ENCODE results near the gene FRMD4B. TPM values are rescaled to one million over a fixed set of nuclear protein-coding genes. Genes with fewer than 3 reads are reported as not detected.

The FRMD4B gene
- total RNA-seq, 1 donor from 2014 or later, result 78.0 TPM

GRCh38 chr3:69417541-69418078 lies 31.7 kb upstream of the FRMD4B start:
- H3K4me1 Mint-ChIP-seq (ENCODE audit: low read depth), result peaks cover 5% of the 10 kb centered on the region
- H3K9me3 Mint-ChIP-seq, result no peaks in the 10 kb centered on the region
- intact Hi-C loops (cut with micrococcal nuclease), result no loop called here
- no peak overlapping the region for H3K27ac Mint-ChIP-seq
- no peak for DNase-seq (ENCODE audit: low spot score)
- no peak overlapping the region for H3K4me3 Mint-ChIP-seq (ENCODE audit: low read depth)
- H3K27me3 Mint-ChIP-seq (ENCODE audit: low read depth), result peaks cover 8% of the 10 kb centered on the region
- no peaks in the 10 kb centered on the region for H3K36me3 Mint-ChIP-seq (ENCODE audit: low read depth)

- Mint-ChIP-seq H3K36me3 (ENCODE audit: low read depth) (no peaks in the 10 kb centered on the region), H3K27ac (no peak overlapping the region), H3K27me3 (ENCODE audit: low read depth) (peaks cover 11% of the 10 kb centered on the region), H3K9me3 (no peaks in the 10 kb centered on the region), H3K4me3 (ENCODE audit: low read depth) (no peak overlapping the region), H3K4me1 (ENCODE audit: low read depth) (peaks cover 13% of the 10 kb centered on the region)
- DNase-seq (ENCODE audit: low spot score), result no peak
- intact Hi-C loops (cut with micrococcal nuclease), result no loop called here
Observed at GRCh38 chr3:69413551-69414207, 27.8 kb upstream of the FRMD4B start.

- Mint-ChIP-seq H3K27ac (no peak overlapping the region), H3K4me3 (ENCODE audit: low read depth) (no peak overlapping the region), H3K36me3 (ENCODE audit: low read depth) (no peaks in the 10 kb centered on the region), H3K9me3 (no peaks in the 10 kb centered on the region), H3K27me3 (ENCODE audit: low read depth) (peaks cover 12% of the 10 kb centered on the region), H3K4me1 (ENCODE audit: low read depth) (peaks cover 10% of the 10 kb centered on the region)
- intact Hi-C loops (cut with micrococcal nuclease), result loop anchor here (2.0 kb wide), 1 partner anchor 105 kb away; no protein-coding TSS in a partner anchor
- DNase-seq (ENCODE audit: low spot score), result no peak
Observed at GRCh38 chr3:69411346-69411745, 25.5 kb upstream of the FRMD4B start.

- peak; percentile 49 for DNase-seq (ENCODE audit: low spot score)
- Mint-ChIP-seq H3K27me3 (ENCODE audit: low read depth) (peaks cover 13% of the 10 kb centered on the region), H3K4me3 (ENCODE audit: low read depth) (no peak overlapping the region), H3K4me1 (ENCODE audit: low read depth) (peaks cover 10% of the 10 kb centered on the region), H3K27ac (no peak overlapping the region), H3K9me3 (no peaks in the 10 kb centered on the region), H3K36me3 (ENCODE audit: low read depth) (no peaks in the 10 kb centered on the region)
- intact Hi-C loops (cut with micrococcal nuclease), result loop anchor here (1.0 to 2.0 kb wide), 2 partner anchors 86 to 104 kb away; no protein-coding TSS in a partner anchor
Observed at GRCh38 chr3:69410301-69410700, 24.4 kb upstream of the FRMD4B start.

- no peaks in the 10 kb centered on the region for H3K36me3 Mint-ChIP-seq (ENCODE audit: low read depth)
- intact Hi-C loops (cut with micrococcal nuclease), result loop anchor here (1.0 to 2.0 kb wide), 2 partner anchors 86 to 103 kb away; no protein-coding TSS in a partner anchor
- no peak for DNase-seq (ENCODE audit: low spot score)
- H3K4me3 Mint-ChIP-seq (ENCODE audit: low read depth), result no peak overlapping the region
- H3K27me3 Mint-ChIP-seq (ENCODE audit: low read depth), result peaks cover 13% of the 10 kb centered on the region
- H3K27ac Mint-ChIP-seq, result no peak overlapping the region
- peaks cover 10% of the 10 kb centered on the region for H3K4me1 Mint-ChIP-seq (ENCODE audit: low read depth)
- H3K9me3 Mint-ChIP-seq, result no peaks in the 10 kb centered on the region
Observed at GRCh38 chr3:69409831-69410230, 23.9 kb upstream of the FRMD4B start.

GRCh38 chr3:69409011-69409410 lies 23.1 kb upstream of the FRMD4B start:
- H3K36me3 Mint-ChIP-seq (ENCODE audit: low read depth), result no peaks in the 10 kb centered on the region
- intact Hi-C loops (cut with micrococcal nuclease), result no loop called here
- no peak overlapping the region for H3K4me3 Mint-ChIP-seq (ENCODE audit: low read depth)
- H3K9me3 Mint-ChIP-seq, result no peaks in the 10 kb centered on the region
- H3K4me1 Mint-ChIP-seq (ENCODE audit: low read depth), result peaks cover 10% of the 10 kb centered on the region
- no peak for DNase-seq (ENCODE audit: low spot score)
- no peak overlapping the region for H3K27ac Mint-ChIP-seq
- peaks cover 14% of the 10 kb centered on the region for H3K27me3 Mint-ChIP-seq (ENCODE audit: low read depth)

- intact Hi-C loops (cut with micrococcal nuclease), result no loop called here
- Mint-ChIP-seq H3K27me3 (ENCODE audit: low read depth) (peaks cover 18% of the 10 kb centered on the region), H3K9me3 (no peaks in the 10 kb centered on the region), H3K4me3 (ENCODE audit: low read depth) (no peak overlapping the region), H3K27ac (no peak overlapping the region), H3K36me3 (ENCODE audit: low read depth) (no peaks in the 10 kb centered on the region), H3K4me1 (ENCODE audit: low read depth) (peaks cover 8% of the 10 kb centered on the region)
- no peak for DNase-seq (ENCODE audit: low spot score)
Observed at GRCh38 chr3:69408542-69408941, 22.7 kb upstream of the FRMD4B start.

- Mint-ChIP-seq H3K4me3 (ENCODE audit: low read depth) (no peak overlapping the region), H3K9me3 (no peaks in the 10 kb centered on the region), H3K36me3 (ENCODE audit: low read depth) (no peaks in the 10 kb centered on the region), H3K27me3 (ENCODE audit: low read depth) (peaks cover 17% of the 10 kb centered on the region), H3K4me1 (ENCODE audit: low read depth) (peaks cover 8% of the 10 kb centered on the region), H3K27ac (no peak overlapping the region)
- no peak for DNase-seq (ENCODE audit: low spot score)
- intact Hi-C loops (cut with micrococcal nuclease), result no loop called here
Observed at GRCh38 chr3:69407908-69408307, 22.0 kb upstream of the FRMD4B start.

- Mint-ChIP-seq H3K9me3 (no peaks in the 10 kb centered on the region), H3K27ac (no peak overlapping the region), H3K36me3 (ENCODE audit: low read depth) (no peaks in the 10 kb centered on the region), H3K4me1 (ENCODE audit: low read depth) (peaks cover 7% of the 10 kb centered on the region), H3K27me3 (ENCODE audit: low read depth) (peaks cover 18% of the 10 kb centered on the region), H3K4me3 (ENCODE audit: low read depth) (no peak overlapping the region)
- intact Hi-C loops (cut with micrococcal nuclease), result no loop called here
- no peak for DNase-seq (ENCODE audit: low spot score)
Observed at GRCh38 chr3:69406163-69406562, 20.3 kb upstream of the FRMD4B start.

- intact Hi-C loops (cut with micrococcal nuclease), result no loop called here
- H3K27ac Mint-ChIP-seq, result no peak overlapping the region
- no peaks in the 10 kb centered on the region for H3K36me3 Mint-ChIP-seq (ENCODE audit: low read depth)
- H3K9me3 Mint-ChIP-seq, result no peaks in the 10 kb centered on the region
- peaks cover 2% of the 10 kb centered on the region for H3K4me1 Mint-ChIP-seq (ENCODE audit: low read depth)
- H3K4me3 Mint-ChIP-seq (ENCODE audit: low read depth), result no peak overlapping the region
- peaks cover 15% of the 10 kb centered on the region for H3K27me3 Mint-ChIP-seq (ENCODE audit: low read depth)
- no peak for DNase-seq (ENCODE audit: low spot score)
Observed at GRCh38 chr3:69405067-69405466, 19.2 kb upstream of the FRMD4B start.

- peaks cover 22% of the 10 kb centered on the region for H3K27me3 Mint-ChIP-seq (ENCODE audit: low read depth)
- no peak overlapping the region for H3K4me3 Mint-ChIP-seq (ENCODE audit: low read depth)
- no peaks in the 10 kb centered on the region for H3K9me3 Mint-ChIP-seq
- no peaks in the 10 kb centered on the region for H3K4me1 Mint-ChIP-seq (ENCODE audit: low read depth)
- no peaks in the 10 kb centered on the region for H3K36me3 Mint-ChIP-seq (ENCODE audit: low read depth)
- intact Hi-C loops (cut with micrococcal nuclease), result no loop called here
- DNase-seq (ENCODE audit: low spot score), result no peak
- H3K27ac Mint-ChIP-seq, result no peak overlapping the region
Observed at GRCh38 chr3:69403454-69403853, 17.6 kb upstream of the FRMD4B start.

- Mint-ChIP-seq H3K9me3 (no peaks in the 10 kb centered on the region), H3K27me3 (ENCODE audit: low read depth) (peaks cover 35% of the 10 kb centered on the region), H3K4me1 (ENCODE audit: low read depth) (no peaks in the 10 kb centered on the region), H3K4me3 (ENCODE audit: low read depth) (no peak overlapping the region), H3K27ac (no peak overlapping the region), H3K36me3 (ENCODE audit: low read depth) (no peaks in the 10 kb centered on the region)
- no peak for DNase-seq (ENCODE audit: low spot score)
- intact Hi-C loops (cut with micrococcal nuclease), result no loop called here
Observed at GRCh38 chr3:69400683-69401082, 14.8 kb upstream of the FRMD4B start.

GRCh38 chr3:69392850-69393249 lies 7.0 kb upstream of the FRMD4B start:
- no peaks in the 10 kb centered on the region for H3K36me3 Mint-ChIP-seq (ENCODE audit: low read depth)
- no peak overlapping the region for H3K4me3 Mint-ChIP-seq (ENCODE audit: low read depth)
- intact Hi-C loops (cut with micrococcal nuclease), result no loop called here
- no peaks in the 10 kb centered on the region for H3K4me1 Mint-ChIP-seq (ENCODE audit: low read depth)
- H3K27me3 Mint-ChIP-seq (ENCODE audit: low read depth), result peaks cover 39% of the 10 kb centered on the region
- no peak for DNase-seq (ENCODE audit: low spot score)
- no peaks in the 10 kb centered on the region for H3K9me3 Mint-ChIP-seq
- H3K27ac Mint-ChIP-seq, result no peak overlapping the region
